HG02884 (cell line): ENCODE measurements around the gene SCEL.
"Not testable (repeated sequence)": the region's sequence is repeated elsewhere in the genome, so short reads cannot be mapped to it uniquely, and the experiment has no call there.

ENCODE experiments used
- ATAC-seq: cut with Tn5 transposase; IDR thresholded peaks from one replicate; pipeline ENCODE4 v1.9.1; 2021; ENCODE audit warnings: mild to moderate bottlenecking, moderate library complexity; ENCODE audit not compliant: unreplicated experiment

The SCEL gene

DNA sequence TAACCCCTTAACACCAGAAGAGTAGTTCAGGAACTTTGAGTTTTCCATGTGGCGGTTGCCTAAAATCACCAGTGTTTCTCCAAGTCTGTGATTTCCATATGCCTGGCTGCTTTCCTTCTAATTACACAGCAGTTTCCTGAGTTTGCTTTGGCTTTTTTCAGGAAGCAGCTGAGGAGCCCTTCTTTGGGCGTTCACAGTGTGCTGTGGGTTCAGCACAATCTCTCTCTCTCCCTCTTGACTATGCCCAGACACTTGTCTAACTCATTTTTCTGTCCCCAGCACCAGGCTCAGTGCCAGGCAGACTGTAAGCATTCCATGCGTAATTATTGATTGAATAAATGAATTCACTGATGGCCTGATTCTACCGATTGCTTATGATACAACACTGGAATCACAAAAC is 19.7 kb downstream of the SCEL start:
- ATAC-seq, result no peak

DNA sequence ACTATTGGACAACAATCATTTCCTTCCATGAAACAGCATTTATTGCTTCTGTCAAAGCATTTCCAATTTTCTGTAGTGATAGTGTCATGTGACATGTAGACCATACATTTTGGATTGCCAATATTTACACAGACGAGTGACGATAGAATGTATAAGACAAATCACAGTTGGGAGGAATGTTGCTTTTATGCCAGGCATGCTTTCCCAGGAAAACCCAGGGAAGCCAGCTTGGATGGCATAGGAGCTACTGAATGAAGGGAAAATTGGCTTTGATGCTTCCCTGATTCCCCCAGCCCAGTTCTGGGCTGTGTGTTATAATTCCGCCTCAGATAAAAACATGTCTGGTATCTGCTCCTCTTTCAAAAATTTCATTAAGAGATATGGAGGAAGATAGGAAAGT is 22.5 kb downstream of the SCEL start:
- no peak for ATAC-seq

DNA sequence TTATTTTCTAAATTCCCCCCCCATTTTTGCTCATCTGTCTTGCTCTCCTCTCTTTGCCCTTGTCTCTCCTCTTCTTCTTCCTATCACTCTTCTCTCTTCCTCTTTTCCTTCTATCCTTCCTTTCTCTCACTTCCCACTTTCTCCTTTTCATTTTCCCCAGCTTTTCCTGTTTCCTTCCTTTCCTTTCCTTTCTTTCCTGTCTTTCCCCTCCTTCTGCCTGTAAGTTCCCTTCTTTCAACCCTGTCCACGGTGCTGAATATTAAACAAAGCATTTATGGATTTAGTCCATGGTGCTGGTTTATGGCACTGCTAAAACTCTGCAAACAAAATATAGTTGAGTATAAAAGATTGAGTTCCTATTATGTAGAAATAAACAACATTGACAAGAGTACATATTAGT is 27.6 kb downstream of the SCEL start:
- ATAC-seq, result no peak

DNA sequence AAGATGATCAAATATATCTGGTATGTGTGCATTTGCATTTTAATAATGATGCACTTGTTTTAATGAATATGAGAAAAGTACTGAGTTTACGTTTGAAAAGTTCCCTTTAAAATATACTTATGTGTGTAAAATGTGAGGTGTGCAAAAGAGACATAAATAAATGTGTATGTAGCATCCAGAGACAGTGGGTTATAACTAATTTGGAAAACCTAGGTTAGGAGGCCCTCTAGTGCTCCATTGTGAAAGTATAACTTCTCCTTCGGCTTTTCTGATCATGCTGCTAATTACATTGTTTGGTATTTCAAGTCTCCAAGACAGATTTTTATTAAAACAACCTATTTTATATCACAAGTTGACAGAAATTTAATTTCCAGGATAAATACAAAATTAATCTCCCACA is 30.1 kb downstream of the SCEL start:
- ATAC-seq, result peak; percentile 59

DNA sequence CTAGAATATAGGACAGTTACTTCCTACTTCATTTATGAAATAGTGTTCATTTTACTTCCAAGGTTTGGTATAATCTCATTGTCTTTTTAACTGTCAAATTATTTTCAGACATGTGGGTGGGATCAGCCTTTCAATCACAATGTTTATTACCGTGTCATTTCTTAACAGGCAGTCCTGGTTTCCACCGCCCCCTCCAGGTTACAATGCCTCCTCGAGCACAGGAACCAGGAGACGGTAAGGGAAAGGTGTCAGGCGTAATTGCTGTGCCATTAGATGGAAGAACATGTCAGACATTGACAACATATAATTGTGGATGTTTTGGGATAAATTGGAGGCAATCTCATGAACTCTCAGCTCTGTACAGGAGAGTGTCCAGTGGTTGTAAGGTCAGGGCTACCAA is 36.5 kb downstream of the SCEL start:
- ATAC-seq, result no peak

DNA sequence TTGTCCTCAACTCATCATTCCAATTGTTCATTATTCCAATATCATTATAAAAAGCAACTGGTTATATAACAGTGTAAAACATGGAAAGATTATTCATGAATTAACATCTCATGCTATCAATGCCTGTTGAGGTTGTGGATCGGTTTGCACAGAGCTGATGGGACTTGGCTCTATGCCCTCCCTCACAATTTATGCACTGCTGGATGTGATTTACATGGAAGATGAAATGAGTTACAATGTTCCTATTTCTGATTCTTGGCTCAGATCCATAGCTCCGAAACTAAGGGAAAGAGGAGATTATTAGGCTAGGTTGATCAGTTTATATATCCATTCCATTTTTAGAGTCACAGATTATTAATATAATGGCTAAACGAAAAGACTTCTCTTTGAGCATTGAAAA is 38.6 kb downstream of the SCEL start:
- no peak for ATAC-seq

DNA sequence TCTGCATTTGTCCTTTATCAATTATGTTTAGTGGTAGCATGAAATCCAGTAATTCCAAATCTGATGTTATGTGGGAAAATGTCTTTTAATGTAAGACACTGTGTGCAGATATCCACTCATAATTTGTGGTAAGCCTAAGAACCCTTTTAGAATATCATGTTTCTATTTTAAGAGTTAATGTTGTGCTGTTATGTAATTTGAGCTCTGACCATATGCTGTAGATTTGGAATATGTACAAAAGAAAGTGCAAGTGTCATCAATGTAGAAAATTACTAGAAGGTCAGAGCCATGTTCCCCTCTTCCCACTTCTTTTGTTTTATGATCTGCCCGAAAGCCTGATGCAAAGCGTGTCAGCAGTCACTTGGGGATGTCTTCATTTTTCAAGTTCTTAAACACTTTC is 44.5 kb downstream of the SCEL start:
- no peak for ATAC-seq

DNA sequence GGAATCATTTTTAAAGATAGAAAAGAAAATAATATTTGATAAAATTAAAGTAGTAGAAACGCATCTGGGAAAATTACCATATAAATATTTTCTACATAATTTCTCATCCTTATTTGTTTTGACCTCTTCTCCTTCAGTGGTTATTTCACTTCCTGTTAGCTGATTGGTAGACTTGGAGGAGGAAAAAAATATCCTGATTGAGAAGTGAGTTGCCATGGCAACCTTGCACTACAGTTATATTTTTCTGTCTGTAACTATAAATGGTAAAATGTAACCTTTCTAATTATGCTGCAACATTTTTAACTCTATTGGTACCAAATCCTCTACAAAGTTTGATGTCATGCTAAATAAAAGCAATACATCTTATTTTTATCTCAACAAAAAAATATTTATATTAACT is 45.2 kb downstream of the SCEL start:
- no peak for ATAC-seq

DNA sequence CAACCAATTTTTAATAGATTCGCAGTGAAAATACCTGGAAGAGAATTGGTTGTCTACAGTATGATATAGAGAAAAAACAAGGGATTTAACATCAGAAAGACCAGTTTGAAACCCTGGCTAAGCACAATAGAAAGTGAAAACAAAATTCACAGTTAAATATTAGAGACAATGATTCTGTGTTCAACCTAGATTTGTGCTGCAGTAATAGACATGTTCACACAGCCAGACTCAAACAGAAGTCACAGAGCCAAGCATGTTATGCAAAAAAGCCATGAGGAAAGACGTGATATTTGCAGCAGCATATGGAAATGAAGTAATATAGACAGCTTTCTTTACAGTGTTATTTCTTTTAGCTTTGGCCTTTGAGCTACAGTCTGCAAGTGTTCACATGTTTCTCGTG is 48.1 kb downstream of the SCEL start:
- ATAC-seq, result no peak

DNA sequence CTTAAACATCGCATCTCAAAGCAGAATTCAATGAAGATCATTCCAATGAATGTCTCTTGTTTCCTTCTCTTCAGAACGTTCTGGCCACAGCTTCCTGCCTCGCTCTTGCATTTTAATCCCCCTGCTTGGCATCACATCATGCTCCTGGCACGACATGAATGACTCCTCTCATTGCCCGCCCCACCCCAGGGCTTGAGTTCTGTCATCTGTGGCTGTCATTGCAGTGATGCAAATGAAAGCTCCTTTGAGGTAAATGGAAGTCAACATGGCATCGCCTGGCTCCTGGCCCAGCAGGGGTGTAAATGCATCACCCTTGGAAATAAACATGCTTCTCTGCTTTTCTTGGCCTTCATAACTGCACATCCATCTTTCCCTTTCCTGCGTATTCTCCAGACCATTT is 48.6 kb downstream of the SCEL start:
- ATAC-seq, result no peak

DNA sequence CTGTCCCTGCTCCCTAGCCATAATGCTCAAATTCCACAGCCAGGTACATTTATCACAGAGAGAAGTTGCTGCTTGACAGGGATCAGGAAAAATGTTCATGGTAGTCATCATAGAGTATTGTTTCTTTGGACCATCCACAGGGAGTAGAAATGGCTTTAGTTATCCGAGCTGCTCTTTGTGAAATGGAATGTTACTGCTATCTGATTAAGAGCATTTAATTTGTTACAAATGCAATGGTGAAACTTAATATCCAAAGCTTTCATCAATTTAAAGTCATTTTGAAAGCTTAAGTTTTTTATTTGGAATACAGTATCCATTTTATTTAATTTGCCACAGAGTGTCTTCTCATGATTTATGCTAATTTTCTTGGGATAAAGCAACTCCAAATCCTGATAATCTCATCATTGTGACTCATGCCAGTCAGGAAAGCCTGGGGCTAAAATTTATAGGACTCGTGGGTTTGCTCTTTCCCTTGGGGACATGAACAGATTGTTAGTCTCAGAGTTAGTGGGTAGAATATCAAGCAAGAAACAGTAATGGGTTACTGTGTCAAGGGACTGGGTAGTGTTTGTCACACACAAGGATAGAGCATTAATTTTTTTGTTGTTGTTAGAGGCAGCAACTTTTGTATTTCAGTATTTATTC is 59.8 kb downstream of the SCEL start:
- ATAC-seq, result no peak

DNA sequence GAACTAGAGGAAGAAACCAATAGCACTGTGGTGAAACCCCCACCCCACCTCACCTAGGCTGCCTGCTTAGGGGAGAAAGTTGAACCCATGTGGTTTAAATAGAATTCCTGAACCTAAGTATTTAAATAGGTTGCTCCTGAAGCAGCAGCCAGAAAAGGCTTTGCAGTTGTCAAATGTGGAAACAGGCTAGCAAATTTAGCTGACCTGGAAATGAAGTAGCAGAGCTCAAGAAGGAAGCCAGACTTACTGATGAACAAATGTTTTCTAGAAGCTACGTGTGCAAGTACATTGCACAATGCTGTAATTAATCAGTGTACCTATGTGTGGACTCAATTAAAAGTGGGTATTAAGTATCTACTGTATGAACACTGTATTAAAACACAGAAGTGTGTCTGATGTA is 61.3 kb downstream of the SCEL start:
- ATAC-seq, result no peak

DNA sequence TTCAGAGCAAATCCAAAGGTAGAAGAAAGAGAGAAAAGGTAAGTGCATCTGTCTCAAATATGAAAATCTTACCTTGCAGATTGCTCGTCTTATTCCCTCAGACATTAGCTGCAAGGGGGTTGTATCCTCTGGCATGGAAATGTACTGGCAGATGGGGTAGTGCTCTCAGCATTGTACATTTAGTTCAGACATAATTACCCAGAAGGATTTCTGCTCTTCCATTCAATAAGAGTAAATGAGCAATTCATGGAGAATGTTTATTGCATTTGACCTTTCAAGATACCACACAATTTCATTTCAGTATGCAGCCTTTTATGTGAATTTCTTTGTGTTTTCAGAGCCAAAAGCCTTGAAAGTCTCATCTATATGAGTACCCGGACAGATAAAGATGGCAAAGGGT is 63.8 kb downstream of the SCEL start:
- ATAC-seq, result no peak

DNA sequence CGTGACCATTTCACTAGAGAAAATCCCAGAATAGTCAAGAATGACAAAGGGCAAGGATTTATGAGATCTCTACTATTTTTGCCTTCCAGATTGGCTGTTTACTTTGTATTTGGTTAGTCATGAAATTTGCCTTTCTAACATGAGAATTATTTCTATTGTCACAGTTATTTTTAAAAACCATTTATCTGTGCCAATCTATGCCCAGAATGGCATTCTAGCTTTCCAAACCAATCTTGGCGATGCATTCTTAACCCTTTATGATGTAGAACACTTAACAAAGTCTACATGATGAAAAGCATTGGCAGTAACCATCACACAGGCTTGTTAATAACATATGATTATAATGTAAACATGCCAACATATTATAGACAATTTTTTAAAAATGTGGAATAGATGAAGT is 65.2 kb downstream of the SCEL start:
- no peak for ATAC-seq

DNA sequence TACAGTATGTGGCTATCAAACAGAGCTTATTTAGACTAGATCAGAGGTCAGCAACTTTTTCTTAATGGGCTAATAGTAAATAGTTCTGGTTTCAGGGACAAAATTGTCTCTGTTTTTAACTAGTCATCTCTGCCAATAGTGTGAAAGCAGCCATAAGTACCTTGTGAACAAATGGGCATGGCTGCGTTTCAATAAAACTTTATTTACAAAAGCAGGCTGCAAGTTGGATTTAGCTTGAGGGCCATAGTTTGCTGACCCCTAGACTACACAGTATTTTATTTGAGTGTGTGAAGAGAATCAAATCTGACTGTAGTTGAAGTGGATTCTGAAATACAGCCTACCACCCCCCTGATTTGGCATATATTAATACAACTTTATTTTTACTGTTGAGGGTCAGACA is 75.6 kb downstream of the SCEL start:
- no peak for ATAC-seq

DNA sequence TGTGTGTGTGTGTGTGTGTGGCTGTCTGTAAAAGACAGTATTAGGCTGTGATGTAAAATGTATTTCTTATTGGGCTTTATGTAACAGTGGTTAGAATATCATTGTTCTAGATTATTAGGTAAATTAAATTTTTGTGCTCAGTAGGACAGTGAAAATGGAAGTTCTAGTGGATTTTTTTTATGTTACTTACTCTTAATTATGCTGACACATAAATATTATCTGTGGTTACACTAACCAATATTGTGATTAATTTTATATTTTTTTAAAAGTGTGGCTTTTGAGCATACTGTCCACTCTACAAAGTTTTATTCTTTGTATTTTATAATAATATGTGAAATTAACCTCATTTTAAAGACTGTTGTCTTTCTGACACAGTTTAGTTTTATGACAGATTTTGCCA is 80.5 kb downstream of the SCEL start:
- ATAC-seq, result no peak

DNA sequence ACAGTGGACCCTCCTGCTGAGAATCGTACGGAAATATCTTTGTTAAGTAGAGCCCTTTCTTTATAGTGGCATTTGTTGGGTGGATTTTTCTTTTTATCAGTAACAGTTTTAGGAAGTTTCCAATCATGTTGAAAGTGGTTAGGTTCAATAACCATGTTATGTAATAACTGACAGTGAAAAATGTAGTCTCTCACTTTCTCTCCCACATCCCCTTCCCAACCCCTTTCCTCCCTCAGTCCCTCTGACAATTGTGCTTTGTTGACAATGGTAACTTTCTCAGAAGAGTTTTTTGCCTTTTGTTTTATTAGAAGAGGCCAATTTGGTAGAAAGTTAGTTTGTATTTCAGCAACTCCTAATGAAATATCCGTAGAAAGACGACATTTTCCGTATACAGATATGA is 84.1 kb downstream of the SCEL start:
- no peak for ATAC-seq

DNA sequence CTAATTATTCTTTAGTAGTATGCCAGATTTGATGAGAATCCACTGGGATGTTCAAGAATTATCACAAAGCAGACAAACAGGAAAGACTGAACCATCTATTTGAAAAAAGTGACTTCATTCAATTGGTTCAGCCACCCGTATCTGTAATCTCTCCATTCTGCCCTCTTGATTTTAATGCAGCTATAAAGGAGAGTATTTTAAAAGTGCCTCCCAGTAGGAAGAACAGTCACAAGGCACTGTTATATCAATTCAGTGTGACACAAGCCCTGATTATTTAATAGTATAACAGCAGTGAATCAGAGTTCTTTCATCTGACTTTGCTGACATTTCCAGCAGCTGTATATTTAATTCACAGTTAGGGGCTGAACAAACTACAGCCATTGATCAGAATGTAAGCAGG is 84.6 kb downstream of the SCEL start:
- no peak for ATAC-seq

DNA sequence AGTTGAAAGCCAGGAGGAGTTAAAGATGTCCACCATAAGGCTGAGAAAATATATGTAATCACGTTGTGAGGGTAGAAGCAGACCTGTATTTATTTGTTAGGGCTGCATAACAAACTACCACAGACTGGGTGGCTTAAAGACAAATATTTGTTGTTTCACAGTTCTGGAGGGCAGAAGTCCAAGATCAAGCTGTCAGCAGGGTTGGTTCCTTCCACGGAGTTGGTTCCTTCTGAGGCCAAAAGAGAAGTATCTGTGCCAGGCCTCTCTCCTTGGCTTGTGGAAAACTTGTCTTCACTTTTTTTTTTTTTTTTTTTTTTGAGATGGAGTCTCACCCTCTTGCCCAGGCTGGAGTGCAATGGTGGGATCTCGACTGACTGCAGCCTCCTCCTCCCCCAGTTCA is 88.3 kb downstream of the SCEL start:
- ATAC-seq, result no peak

DNA sequence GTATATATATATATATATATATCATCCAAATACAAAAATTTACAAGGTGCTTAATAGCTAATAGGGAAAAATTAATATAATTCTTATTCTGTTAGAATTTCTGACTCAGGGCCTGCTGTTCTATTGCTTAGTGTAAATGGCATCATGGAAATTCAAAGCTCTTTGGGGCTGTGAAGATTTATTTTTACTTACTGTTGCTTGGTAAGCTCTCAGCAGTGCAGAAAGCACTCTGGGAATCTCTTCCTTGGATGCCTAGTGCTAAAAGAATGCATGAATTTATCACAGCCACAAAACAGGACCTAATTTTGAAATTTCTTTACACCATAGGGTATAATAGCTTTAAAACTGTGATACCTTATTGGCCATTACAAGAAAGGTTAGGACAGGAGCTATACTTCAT is 92.7 kb downstream of the SCEL start:
- ATAC-seq, result no peak

DNA sequence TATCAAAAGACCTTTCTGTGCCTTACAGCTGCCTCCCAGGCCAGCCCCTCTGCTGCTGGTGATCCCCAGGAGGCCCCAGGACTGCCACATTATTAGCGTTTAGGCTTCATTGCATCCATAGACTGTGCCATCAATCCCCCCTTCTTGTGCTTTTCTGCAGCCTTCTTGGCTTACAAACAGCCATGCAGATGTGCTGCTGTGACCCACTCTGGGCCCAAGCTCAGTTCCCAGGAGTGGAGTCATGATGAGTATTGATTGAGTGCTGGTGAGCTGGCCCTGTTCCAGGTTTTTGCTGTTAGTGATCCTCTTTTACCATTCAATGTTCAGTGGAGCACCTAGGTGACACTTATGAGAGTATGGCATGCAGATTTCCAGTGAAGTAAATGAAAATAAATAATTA is 102.1 kb downstream of the SCEL start:
- no peak for ATAC-seq

DNA sequence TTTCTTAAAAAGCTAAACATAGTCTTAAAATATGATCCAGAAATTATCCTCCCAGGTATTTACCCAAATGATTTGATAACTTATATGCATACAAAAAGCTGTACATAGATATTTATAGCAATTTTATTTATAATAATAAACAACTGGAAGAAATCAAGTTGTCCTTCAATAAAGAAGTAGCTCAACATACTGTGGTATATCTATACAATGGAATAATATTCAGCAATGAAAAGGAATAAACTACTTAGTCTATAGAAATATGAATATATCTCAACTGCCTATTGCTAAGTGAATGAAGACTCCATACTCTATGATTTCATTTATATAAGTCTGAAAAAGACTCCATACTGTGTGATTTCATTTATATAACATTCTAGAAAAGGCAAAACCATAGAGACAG is 114.9 kb downstream of the SCEL start:
- no peak for ATAC-seq

DNA sequence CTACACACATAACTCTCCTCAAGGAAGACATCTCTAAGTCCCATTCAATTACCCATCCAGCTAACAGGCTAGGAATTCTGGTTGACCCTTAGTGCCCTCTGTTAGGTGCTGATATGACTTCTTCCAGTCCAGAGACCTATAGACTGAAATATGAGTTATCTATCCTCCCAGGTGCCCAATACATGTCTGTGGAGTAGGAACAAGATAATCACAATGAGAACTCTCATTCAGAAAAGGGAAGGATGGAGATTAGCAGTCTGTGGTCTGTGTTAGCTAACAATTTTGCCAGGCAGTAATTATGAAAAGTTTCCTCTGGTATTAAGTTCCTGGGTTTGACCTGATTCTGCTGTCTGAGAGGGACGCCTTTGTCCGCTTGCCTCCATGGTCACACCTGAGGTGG is 117.8 kb downstream of the SCEL start:
- ATAC-seq, result no peak

DNA sequence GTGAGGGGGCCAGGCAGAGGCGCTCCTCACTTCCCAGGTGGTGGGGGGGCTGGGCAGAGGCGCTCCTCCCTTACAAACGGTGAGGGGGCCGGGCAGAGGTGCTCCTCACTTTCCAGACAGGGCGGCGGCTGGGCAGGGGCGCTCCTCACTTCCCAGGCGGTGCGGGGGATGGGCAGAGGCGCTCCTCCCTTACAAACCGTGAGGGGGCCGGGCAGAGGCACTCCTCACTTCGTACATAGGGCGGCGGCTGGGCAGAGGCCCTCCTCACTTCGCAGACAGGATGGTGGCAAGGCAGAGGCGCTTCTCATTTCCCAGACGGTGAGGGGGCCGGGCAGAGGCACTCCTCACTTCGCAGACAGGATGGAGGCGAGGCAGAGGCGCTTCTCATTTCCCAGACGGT is 124.5 kb downstream of the SCEL start:
- not testable (repeated sequence) for ATAC-seq
